Right hindlimb (tissue), 1 donor: ENCODE results near the gene ANKRD13B.

ENCODE experiments used
- DNase-seq: peaks from one replicate; pipeline ENCODE4 v3.0.0-alpha.2; 2018

The ANKRD13B gene

DNA sequence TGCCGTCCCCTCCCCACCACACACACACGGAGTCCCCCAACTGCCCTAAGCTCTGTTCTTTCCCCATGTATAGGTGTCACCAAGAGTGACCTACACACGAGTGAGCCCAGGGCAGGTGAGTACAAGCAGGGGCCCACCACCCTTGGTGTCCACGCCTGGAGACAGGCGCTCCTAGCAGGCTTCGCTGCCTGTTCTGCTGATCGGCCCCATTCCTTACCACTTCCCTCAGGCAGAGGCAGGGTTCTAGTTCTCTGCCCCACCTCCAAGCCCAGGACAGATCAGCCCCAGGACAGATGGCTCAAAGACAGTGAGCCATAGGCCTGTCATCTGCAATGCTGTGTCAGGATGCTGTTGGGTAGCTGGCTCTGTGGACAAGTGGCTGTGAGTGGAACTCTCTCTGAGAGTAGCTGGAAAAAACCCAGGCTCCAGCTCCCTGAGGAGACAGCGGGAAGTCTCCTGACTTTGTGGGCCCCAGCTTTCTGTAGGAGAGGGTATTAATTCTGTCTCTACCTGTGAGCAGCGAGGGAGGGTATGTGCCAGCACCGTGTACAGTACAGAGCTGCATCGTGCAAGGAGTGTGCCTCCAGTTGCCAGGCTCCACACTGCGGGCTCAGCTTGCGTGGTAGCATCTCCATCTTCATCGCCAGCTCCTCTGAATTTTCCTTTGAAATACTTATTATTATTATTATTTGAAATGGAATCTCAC, 23.5 kb upstream of the ANKRD13B start:
- no peak for DNase-seq

DNA sequence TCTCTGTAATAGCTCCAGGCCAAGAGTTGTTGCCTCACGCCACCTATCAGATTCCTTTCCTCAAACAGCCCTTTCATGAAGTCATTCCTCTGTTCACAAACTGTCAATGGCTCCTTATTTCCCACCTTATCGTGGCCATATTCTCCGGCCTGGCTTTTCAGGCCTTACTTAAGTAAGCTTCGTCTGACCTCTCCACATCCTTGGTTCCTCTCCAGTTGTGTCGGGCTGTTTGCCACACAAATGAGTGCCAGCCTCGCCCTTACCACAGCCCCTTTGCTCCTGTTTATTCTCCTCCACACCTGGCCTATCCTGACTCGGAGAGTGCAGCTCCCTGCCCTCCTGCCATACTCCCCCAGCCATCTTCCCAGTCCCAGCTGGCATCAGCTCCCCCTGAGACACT, 22.4 kb upstream of the ANKRD13B start:
- DNase-seq = no peak

DNA sequence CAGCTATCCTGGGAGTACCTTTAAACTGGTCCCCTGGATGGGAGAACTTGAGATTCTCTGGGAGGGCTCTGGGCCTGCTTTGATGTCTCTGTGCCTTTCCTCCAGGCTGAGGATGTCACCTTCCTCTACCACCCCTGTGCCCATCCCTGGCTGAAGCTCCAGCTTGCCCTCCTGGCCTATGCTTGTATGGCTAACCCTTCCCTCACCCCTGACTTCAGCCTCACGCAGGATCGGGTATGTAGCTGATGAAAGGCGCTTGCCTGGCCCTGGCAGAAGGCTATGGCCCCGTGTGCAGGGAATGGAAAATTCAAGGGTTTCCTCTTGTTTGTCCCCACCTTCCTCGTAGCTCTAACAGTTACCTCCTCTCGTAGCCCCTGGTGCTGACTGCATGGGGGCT, 21.4 kb upstream of the ANKRD13B start:
- no peak for DNase-seq

DNA sequence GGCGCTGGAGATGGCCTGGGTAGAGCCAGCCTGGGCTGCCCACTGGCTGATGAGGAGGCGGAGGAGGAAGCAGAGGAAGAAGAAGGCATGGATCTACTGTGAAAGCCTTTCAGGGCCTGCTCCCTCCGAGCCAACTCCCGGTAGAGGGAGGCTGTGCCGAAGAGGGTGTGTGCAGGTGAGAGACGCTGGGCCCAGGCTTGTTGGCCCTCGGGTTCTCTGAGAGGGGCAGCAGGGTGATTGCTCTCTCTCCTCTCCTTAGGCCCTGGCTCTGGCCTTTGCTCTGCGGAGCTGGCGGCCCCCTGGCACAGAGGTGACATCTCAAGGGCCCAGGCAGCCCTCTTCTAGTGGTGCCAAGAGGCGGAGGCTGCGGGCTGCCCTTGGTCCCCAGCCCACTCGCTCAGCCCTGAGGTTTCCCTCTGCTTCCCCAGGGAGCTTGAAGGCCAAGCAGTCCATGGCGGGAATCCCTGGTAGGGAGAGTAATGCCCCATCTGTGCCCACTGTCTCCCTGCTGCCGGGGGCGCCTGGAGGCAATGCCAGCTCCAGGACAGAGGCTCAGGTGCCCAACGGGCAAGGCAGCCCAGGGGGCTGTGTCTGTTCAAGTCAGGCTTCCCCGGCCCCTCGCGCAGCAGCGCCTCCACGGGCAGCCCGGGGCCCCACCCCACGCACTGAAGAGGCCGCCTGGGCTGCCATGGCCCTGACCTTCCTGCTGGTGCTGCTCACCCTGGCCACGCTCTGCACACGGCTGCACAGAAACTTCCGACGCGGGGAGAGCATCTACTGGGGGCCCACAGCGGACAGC, 20.9 kb upstream of the ANKRD13B start:
- DNase-seq = peak; percentile 29

DNA sequence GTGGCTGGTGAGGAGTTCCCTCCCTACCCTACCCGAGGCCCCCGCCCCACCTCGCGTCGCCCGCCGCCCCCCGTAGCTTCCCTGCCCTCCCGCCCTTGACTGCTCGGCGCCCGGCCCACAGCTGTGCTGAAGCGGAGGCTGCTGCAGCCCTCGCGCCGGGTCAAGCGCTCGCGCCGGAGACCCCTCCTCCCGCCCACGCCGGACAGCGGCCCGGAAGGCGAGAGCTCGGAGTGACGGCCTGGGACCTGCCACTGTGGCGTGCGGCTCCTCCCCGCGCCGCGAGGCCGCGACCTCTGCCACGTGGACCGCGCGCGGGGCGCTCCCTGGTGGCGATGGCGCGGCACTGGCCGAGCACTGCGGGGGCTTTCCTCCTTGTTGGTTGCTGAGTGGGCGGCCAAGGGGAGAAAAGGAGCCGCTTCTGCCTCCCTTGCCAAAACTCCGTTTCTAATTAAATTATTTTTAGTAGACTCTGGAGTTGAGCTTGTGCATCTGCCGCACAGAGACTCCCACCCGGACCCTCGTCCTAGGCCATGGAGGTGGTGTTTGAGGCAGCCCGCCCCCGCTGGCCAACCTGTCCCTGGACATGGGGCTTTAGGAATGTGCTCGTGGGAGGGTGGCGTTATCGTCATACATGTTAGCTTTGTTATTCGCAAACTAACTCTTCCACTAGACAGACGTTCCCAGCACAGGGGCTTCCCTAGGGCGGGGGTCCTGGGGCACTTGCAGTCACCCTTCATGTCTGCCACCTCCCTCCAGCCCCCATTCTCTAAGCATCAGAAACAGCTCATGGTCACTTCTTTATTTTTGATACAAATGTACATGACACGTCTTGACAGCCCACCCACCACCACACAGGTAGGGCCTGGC, 20.0 kb upstream of the ANKRD13B start:
- peak; percentile 83 for DNase-seq

DNA sequence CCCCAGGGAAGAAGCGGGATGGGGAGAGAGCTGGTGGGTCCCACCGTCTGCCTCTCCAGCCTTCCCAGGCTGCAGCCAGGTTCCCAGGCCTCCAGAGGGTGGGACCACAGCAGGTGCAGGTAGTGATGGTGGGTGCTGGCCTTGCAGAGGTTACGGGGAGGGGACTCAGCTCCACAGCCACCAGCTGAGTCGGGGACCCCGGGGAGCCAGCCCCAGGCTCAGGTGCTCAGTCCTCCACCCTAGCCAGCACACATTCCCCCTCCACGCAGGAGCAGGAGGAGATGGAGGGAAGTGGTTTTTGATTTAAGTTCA, 19.4 kb upstream of the ANKRD13B start:
- peak; percentile 31 for DNase-seq

DNA sequence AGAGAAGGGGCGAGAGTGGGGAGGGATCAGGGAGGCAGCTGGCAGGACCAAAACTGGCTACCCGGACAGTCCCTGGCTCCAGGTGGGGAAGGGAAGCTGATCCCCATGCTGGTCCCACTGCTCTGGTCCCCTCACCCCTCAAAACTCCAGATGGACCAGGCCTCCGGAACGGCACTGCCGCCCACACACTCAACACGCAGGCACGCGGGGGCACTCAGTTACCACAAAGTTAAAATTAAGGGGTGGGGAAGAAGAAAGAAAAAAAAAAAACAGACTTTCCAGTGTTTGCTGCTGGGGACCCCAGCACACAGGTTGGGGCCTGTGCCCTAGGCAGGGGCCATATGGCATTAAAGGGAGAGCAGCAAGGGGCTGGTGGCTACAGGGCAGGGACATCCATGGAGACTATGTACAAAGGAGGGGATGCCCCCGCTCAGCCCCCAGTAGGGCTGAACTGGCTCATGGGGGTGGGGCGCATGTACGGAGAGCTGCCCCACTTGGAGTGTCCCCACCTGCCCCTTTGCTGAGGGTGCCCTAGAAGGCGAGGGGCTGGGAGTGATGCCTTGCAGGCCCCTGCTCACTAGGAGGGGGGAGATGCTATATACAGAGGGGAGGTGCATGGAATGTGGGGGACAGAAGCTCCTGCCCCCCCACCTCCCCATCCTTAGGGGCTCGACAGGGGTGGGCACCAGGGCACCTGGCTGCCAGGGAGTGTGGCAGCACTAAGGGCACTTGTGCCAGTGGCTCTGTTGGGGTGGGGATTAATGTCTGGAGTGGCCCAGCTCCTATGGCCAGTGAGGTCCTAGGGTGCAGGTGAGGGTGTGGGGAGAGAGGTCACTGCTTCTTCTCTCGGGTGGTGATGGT, 18.8 kb upstream of the ANKRD13B start:
- DNase-seq = no peak

DNA sequence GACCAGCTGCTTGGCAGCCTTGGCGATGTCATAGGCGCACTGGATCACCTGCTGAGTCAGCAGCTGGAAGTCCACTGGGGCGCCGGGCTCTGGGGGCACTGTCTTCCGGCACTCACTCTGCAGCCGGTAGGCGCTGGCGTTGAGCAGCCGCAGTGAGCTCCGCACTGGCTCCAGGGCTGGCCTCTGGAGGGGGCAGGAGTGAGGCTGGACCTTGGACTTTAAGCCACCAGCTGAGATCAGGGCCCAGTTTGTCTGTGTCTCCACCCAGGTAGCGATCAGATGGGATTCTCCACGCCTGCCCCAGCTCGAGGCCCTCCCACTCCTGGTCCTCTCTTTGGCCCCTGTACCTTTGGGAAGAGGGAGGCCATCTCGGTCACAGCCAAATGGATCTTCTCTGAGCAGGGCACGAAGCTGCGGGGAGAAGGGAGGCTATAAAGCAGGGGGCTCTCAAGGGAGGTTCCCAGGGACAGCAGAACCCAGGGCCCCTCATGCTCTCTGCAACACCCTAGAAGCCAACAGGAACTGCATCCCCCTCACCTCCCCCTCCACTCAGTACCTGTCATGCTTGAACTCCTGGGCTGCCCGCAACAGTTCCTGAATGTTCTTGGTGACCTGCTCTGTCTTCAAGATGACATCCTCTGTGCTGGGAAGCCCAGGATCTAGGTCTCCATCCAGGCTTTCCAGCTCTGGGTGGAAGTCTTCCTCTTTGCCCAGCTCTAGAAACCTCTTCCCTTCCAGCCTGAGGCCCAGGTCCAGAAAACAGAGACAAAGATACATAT, 18.0 kb upstream of the ANKRD13B start:
- DNase-seq = no peak

DNA sequence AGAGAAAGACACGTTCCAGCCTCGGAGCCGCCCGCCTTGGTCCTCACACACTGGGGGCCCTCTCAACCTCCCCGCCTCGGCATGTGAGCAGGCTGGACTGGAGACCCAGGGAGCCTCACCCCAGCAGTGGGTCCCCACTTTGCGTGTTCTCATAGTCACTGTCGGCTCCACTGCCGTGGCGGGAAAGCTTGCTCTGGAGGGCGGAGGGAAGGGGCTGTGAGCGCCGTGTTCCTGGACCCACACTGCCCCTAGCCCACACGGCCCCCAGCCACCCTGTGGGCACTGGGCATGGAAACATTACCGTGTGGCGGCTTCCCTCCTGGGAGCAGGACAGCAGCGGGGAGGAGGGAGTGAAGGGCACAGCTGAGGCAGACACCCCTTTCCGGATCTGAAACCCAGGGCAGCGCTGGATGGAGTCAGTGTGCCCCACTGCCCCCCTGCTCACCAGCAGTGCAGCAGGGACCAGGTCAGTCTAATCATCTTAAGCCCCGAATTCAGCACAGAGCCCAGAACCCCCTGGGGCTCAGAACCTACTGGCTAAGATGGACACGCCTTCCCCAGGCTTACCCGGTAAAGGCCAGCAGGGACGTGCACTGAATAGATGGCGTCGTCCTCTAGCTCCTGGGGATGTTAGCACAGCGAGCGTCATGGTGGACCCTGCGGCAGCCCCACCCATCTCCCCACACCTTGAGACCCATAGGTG, 17.3 kb upstream of the ANKRD13B start:
- DNase-seq = peak; percentile 16

DNA sequence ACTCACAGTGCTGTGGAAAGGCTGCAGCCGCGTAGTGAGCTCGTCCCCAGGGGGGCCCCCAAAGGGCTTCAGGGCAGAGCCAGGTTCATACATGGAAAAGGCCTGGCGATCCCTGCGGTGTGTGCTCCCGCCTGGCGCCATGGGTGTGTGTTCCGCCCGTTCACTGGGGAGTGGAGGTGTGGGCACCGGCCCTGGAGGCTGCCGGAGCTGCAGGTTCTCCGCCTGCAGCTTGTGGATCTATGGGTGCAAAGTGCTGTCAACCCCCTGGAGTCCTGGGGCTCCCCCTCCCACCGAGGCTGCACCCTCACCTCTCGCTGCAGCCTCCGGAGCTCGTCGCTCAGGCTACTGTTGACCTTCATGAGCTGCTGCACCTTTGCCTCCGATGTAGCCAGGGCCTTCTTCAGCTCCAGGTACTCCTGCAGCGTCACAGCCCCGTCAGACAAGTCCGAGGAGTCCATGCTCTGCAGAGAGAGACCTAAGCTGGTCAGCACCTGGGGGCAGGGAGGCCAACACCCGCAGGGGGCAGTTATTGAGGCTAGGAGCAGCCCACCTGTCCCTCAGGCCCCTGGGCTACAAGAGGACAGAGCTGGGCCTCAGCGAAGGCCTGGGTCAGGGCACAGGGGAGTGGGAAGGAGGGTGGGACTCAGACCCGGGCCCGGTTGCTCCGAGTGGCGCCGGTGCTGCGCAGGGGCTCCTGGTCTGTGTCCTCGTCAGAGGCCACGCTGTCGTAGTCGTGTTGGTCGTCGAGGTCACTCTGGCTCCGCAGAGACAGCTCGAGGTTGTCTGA, 16.5 kb upstream of the ANKRD13B start:
- peak; percentile 17 for DNase-seq

DNA sequence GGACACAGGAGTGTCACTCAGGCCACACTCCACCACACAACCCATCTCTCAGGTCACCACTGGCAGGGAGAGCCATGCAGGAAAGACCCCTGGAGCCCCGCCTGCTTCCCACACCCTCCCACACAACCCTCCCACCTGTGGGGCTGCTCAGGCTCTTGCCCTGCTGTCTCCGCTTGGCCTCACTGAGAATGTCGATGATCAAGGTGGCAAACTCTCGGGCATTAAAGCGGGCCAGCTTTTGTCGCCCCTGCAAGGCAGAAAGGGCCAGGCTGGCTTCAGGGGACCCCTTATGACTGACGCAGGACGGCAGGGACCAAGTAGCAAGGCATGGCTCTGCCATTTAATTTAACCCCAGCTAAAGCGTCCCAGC, 15.9 kb upstream of the ANKRD13B start:
- DNase-seq = peak; percentile 18

DNA sequence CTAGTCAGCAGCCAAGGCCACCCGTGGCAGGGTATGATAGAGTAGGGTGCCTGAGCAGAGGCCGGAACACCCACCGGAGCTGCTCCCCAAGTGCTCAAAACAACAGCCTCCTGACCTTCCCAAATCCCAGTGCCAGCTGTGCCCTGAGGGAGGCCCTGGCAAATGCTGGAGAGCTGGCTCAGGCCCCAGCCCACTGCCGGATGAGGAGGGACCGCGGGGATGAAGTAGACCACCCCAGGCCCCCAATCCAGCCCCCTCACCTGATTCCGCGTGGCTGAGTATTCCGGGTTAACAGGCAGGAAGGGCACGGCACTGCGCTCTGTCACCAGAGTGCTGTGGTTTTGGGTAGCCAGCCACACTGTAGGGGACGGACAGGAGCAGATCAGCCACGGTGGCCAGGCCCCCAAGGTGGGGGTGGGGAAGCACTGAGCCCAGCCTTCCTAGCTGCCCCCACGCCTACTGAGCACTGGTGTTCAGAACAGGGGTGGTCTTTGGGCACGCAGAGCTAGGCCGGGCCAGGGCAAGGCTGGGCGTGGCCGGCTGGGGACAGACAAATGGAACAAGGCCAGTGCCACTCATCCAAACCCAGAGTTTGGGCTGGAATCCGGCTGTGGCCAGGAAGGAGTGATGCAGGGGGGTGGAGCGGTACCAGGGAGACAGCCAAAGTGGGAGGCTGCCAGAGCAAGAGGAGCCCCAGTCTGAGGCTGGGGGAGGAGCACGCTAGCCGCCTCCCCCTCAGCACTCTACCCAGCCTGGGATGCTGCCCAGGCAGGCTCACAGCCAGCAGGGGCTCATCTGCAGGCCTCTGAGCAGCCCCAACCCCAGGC, 15.3 kb upstream of the ANKRD13B start:
- DNase-seq = peak; percentile 85

DNA sequence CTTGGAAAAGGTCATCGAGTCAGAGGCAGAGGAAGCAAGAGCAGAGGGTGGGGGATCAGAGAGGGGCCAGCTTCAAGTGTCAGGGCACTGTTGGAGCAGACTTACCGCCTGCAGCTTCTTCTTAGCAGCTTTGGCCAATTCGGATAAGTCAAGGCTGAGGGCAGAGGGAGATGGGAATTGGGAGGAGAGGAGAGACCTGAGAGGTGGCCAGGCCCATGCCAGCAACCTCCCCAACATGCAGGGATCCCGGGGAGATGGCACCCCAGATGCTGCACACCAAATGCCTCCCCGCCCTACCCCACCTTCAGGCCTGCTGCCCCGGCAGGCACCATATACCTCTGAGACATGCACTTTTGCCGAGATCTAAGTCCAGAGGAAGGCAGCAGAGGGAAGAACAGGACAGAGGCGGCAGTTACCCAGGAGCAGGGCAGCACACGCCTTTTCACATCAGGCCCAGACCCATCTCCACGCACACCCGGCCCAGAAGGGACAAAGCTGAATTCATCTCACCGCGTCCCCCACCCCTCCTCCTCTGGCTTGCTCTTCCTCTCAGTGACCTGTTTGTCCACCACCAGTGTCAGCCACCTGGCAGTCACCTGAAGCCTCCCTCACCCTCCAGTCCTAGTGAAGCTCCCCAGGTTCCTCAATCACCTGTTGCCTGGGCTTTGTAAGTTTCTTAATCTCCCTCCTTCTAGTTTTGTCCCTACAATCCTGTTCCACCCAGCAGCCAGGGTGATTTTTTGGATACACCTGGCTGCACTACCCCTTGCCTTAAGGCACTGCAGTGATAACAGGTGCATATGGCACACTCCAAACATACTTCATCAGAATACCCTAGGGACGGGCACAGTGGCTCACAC, 14.1 kb upstream of the ANKRD13B start:
- no peak for DNase-seq

DNA sequence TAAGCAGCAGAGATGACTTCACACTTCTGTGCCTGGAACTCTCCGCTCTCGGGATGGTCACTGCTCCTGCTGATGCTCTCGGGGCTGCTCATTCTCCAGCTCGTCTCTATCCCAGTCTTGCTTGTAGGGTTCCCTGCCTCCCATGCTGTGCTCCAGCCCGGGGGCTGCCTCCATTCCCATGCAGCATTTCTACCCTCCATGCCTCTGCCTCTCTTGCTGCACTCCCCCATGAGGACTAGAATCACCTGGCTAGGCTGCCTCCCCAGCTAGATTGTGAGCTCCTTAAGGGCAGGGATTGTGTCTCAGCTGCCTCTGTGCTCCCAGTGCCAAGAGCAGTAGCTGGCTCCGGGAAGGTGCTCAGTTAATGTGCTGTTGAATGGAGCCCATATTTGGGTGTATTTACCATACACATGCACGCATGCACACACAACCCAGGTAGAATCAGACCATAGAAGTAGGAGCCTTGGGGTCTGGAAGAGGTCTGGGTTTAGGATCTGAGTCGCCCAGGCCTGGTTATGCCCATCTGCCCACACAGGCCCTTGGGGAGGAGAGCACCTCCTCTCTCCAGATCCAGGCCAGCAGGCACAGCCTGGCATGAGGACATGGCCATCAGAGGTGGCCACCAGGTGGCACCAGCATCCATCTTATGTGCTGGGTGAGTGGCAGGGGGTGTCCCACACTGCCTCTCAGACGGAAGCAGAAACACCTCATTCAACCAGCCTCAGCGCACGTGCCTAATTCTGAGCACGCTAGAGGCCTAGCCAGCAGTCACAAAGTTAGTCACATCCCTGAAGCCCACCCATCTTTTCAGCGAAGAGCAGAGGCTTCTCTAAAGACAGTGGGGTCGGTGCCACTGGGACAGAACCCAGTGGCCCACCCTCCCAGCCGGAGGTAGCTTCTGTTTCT, 12.8 kb upstream of the ANKRD13B start:
- DNase-seq = peak; percentile 84

DNA sequence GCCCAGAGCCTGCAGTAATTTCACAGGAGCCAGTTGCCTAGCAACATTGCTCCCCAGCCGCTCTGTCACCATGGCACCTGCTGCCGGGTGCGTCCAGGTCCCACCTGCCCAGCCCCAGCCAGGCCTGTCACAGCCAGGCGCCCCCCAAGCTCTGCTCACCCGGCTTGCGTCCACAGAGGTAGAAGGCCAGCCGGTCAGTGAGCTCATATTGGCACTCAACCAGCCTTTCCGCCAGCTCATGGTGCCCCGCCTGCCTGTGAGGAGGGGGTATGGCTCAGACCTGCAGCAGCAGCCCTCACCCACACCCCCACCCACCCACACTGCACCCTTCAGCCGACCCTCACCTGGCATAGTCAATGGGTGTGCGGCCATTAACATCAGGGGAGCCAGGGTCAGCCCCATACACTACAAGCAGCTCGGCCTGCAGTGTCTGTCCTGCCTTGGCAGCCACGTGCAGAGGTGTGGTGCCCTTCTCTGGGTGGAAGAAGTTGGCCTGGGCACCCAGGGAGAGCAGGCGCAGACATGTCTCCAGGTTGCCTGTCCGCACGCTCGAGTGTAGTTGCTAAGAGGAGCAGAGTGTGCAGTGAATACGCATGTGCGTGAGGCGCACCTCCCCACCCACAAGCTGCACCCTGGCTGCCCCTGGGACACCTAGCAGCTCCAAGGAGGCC, 11.2 kb upstream of the ANKRD13B start:
- DNase-seq = peak; percentile 19

DNA sequence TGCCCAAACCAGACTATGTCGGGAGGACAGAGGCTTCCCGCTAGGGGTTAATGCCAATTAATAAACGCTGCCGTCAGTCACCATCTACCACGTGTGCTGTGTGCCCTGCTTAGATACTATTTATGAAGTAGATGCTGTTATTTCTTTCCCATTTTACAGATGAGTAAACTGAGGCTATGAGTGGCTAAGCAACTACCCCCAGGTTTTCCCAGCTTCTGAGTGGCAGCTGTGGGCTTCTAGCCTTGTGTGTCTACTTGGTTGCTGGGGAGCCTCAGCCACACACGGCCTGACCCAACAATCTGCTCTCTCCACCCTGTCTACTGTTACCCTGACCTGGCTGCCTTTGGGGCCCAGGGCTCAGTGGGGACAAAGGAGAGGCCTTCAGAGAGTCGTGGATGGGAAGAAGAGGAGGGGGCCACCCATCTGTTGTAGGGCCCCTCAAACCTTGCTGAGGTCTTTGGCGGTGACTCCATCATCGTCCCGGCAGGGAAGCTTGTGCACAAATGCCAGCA, 10.6 kb upstream of the ANKRD13B start:
- peak; percentile 17 for DNase-seq

DNA sequence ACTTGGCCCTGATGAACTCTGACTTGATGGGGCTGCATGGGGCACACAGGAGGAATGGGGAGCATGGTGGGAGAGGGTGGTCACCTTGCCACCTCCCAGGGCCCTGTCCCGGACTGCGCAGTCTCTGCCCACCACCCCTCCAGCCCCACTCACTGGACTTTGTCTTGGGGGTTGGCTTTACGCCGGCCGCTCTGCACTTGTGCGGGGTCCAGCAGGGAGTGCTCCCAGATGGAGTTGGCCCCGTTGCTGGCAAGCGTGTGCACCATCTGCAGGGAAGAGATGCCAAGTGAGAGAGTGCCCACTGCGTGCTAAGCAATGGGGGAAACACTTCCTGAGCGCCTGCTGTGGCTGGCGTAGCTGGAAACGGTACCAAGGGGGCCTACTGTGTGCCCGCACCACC, 10.2 kb upstream of the ANKRD13B start:
- peak; percentile 28 for DNase-seq
